Measurements from ENCODE around the gene CSF1.

DNA sequence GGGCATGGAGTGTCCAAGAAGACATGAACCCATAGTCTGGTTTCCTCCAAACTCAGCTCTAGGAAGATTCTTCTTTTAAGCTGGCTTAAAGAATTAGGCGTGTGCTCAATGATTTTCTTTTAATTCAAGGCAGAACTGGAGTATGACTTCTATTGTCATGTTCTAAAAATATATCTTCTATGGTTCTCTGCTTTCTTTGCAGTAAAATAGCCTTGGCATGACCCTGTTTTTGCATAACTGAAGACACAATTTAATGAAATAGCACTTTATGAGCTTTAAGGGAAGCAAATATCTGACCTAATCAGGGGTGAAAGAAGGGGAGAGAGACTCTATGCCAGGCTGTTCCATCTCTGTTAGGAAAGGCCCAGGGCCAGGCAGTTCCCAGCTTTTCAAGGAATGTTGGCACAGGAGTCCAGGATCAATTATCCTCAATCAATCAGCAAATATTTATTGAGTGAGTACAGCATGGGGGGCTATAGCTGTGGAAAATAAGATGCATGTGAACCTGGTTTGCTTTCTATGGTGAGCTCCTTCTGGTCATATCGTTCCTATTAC is 7.2 kb upstream of the CSF1 start:
- TF ChIP-seq, protein P1, sequence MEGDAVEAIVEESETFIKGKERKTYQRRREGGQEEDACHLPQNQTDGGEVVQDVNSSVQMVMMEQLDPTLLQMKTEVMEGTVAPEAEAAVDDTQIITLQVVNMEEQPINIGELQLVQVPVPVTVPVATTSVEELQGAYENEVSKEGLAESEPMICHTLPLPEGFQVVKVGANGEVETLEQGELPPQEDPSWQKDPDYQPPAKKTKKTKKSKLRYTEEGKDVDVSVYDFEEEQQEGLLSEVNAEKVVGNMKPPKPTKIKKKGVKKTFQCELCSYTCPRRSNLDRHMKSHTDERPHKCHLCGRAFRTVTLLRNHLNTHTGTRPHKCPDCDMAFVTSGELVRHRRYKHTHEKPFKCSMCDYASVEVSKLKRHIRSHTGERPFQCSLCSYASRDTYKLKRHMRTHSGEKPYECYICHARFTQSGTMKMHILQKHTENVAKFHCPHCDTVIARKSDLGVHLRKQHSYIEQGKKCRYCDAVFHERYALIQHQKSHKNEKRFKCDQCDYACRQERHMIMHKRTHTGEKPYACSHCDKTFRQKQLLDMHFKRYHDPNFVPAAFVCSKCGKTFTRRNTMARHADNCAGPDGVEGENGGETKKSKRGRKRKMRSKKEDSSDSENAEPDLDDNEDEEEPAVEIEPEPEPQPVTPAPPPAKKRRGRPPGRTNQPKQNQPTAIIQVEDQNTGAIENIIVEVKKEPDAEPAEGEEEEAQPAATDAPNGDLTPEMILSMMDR (IDR thresholded peaks at IDR 0.05; ENCODE audit: poor library complexity) = no peak
- no peak for TF ChIP-seq EZH2 (IDR thresholded peaks at IDR 0.05; ENCODE audit: borderline replicate concordance)
